ENCODE data around the gene C1orf105.
"Not testable (repeated sequence)": the region's sequence is repeated elsewhere in the genome, so short reads cannot be mapped to it uniquely, and the experiment has no call there.

C1orf105 gene

GRCh38 chr1:172420385-172420784 lies at the start of gene C1orf105:
TSS of gene C1orf105 (plus strand) at chr1:172420685. CDS start at chr1:172420886, 201 bp downstream.
- no peak for DNase-seq

- not testable (repeated sequence) for DNase-seq
Measured at GRCh38 chr1:172371646-172372045, 48.8 kb upstream of the C1orf105 start.

- no peak for DNase-seq
Measured at GRCh38 chr1:172373864-172374263, 46.6 kb upstream of the C1orf105 start.

GRCh38 chr1:172375211-172375631 lies 45.3 kb upstream of the C1orf105 start:
- no peak for DNase-seq

GRCh38 chr1:172376431-172376830 lies 44.1 kb upstream of the C1orf105 start:
- no peak for DNase-seq

- DNase-seq: no peak
Measured at GRCh38 chr1:172377565-172377964, 42.9 kb upstream of the C1orf105 start.

GRCh38 chr1:172378109-172378760 lies 42.2 kb upstream of the C1orf105 start:
- DNase-seq: no peak

- peak; percentile 16 for DNase-seq
Measured at GRCh38 chr1:172380441-172381244, 39.8 kb upstream of the C1orf105 start.

- DNase-seq: no peak
Measured at GRCh38 chr1:172381946-172382345, 38.5 kb upstream of the C1orf105 start.

GRCh38 chr1:172382406-172382805 lies 38.1 kb upstream of the C1orf105 start:
- no peak for DNase-seq

- DNase-seq: no peak
Measured at GRCh38 chr1:172382990-172383389, 37.5 kb upstream of the C1orf105 start.

- DNase-seq: no peak
Measured at GRCh38 chr1:172383536-172383935, 36.9 kb upstream of the C1orf105 start.

GRCh38 chr1:172384656-172385055 lies 35.8 kb upstream of the C1orf105 start:
- DNase-seq: no peak

- no peak for DNase-seq
Measured at GRCh38 chr1:172386046-172386445, 34.4 kb upstream of the C1orf105 start.

- no peak for DNase-seq
Measured at GRCh38 chr1:172388490-172388889, 32.0 kb upstream of the C1orf105 start.

GRCh38 chr1:172390301-172390682 lies 30.2 kb upstream of the C1orf105 start:
- no peak for DNase-seq

GRCh38 chr1:172390683-172391551 lies 29.6 kb upstream of the C1orf105 start:
- DNase-seq: no peak

- DNase-seq: no peak
Measured at GRCh38 chr1:172391976-172392375, 28.5 kb upstream of the C1orf105 start.

GRCh38 chr1:172393354-172393753 lies 27.1 kb upstream of the C1orf105 start:
- DNase-seq: no peak

- DNase-seq: peak; percentile 4
Measured at GRCh38 chr1:172394141-172394751, 26.2 kb upstream of the C1orf105 start.

- no peak for DNase-seq
Measured at GRCh38 chr1:172394811-172395210, 25.7 kb upstream of the C1orf105 start.

- no peak for DNase-seq
Measured at GRCh38 chr1:172395576-172395975, 24.9 kb upstream of the C1orf105 start.

GRCh38 chr1:172397221-172397620 lies 23.3 kb upstream of the C1orf105 start:
- DNase-seq: peak; percentile 6

Measured in DMS53 (cell line).